UCSD-AML1 (cell line): ENCODE results near the gene SH3BP5L.
"Not testable (repeated sequence)": the region's sequence is repeated elsewhere in the genome, so short reads cannot be mapped to it uniquely, and the experiment has no call there.

ENCODE experiments used
- DNase-seq: peaks from one replicate; lab custom pipeline; 2025; ENCODE audit not compliant: unreplicated experiment; lab: John Stamatoyannopoulos, UW

The SH3BP5L gene

GRCh38 chr1:248810727-248811513 lies 14.8 kb downstream of the SH3BP5L start:
- no peak for DNase-seq

- DNase-seq = no peak
Observed at GRCh38 chr1:248810000-248810726, 15.6 kb downstream of the SH3BP5L start.

DNA sequence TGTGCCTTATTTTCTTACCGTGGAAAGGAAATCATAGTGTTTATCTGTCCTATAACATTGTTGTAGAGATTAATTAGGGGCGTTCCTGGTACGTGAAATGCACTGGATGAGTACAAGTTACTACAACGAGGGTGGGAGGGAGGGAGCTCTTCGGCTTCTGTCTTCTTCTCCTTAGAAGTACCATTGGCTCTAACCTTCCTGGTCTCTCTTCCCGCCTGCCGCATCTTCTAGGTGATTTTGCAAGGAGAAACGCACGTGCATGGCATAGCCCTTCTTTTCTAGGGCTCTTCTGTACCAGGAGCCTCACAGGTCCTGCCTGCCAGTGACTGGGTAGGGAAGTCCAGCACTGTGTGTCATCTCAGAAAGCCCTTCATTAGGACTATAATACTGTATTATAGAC lies 16.8 kb downstream of the SH3BP5L start:
- no peak for DNase-seq

DNA sequence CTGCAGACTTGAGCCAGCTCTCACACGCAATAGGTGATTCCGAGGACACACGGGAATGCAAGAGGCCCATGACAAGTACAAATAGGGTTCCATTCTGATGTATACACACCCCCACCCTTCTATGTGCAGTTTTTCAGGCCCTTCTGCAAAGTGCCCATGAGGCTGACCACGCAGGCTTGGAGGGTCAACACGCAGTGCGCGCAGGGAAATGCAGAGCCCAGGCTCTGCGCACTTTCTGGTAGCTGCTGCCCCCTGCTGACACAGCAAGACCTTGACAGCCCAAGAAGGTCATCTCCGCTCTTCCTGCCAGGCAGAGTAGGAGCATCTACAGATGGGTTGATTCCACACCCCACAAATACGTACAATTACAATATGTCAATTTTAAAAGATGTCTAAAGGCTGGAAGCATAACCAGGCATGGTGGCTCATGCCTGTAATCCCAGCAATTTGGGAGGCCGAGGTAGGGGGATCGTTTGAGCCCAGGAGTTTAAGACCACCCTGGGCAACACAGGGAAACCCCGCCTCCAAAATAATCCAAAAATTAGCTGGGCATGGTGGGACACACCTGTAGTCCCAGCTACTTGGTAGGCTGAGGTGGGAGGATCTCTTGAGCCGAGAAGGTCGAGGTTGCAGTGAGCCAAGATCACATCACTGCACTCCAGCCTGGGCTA lies 18.5 kb downstream of the SH3BP5L start:
- no peak for DNase-seq

DNA sequence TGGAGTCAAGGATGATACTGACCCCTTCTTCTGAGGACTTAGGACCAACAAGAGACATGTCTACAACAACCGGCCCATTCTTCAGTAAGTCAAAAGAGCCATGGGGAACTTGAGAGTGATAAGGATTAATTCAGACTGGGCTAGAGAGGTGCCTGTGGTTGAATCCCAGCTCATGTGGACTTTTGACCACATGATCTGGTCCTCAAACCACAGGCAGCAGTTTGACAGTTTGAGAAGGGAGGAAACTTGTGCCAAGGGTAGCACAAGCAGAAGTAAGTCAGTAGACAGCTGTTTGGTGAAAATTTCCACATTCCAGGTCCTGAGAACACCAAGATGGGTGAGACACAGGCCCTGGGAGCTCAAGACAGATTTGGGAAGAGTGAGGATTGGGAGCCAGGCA lies 19.8 kb downstream of the SH3BP5L start:
- no peak for DNase-seq

DNA sequence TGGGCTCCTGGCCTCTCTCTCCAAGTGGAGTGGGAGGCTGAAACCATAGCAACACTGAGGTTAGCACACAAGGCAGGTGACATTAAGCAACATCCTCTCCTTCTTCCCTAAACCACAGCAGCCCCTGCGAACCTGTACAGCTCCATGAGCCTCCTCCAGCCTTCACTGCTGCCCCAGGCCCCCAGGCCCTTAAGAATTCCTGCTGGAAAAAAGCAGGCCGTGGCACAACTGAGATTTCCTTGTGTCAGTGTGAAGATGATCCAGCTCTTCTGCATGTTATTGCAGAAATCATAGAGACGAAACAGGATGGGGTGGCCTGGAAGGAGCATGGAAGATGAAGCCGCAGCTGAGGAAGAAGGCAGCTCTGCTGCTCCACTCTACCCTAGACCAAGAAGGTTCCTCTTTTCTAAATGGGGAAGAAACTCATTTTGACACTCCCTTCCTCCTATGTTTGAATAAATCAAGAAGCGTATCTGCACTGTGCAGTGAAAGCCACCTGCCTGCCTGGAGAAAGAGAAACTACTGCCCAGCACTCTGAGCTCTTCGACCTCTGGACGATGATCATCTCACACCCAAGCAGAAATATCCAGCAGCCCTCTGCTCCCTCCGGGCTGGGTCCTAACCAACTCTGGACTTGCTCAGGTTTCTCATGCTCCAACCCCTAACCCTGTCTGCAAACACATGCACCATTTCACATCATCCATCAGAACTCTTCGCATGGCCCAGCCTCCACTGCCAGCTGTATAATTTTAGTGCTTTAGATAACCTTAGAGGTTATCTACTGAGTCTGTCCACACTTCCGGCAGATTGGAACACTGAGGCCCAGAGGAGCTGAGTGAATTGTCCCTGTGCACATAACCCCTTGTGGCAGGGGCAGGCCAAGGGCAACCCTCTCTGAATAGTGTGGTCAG lies 20.7 kb downstream of the SH3BP5L start:
- no peak for DNase-seq

- not testable (repeated sequence) for DNase-seq
Observed at GRCh38 chr1:248803501-248803900, 22.2 kb downstream of the SH3BP5L start.

GRCh38 chr1:248802454-248802853 lies 23.3 kb downstream of the SH3BP5L start:
- DNase-seq = no peak

GRCh38 chr1:248800459-248800858 lies 25.3 kb downstream of the SH3BP5L start:
- no peak for DNase-seq

GRCh38 chr1:248798791-248799190 lies 26.9 kb downstream of the SH3BP5L start:
- DNase-seq = no peak

DNA sequence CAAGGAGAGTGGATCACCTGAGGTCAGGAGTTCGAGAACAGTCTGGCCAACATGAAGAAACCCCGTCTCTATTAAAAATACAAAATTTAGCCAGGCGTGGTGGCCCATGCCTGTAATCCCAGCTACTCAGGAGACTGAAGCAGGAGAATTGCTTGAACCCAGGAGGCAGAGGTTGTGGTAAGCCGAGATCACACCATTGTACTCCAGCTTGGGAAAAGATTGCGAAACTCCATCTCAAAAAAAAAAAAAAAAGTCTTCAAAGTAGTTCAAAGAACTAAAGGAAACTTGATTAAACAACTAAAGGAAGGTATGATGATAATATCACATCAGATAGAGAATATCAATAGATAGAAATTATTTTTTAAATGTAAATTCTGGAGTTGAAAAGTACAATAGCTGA lies 31.1 kb downstream of the SH3BP5L start:
- not testable (repeated sequence) for DNase-seq

DNA sequence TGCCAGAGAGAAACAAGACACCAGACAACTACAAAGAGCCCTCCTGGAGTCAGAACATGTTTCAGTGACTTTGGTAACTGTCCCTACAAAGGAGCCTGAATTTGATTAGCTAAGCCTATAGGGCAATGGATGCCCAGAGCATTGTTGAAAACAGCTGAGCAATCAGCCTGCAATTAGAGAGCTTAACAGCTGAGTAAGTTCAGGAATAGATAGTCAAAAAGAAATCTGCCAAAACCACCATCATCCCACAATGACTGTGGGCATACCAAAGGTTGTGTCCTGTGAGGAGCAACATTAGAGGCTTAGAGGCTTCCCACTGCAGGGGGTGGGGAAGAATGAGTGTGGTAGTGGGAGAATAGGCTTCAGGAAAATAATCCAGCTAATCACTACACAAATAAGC lies 32.1 kb downstream of the SH3BP5L start:
- DNase-seq = no peak

DNA sequence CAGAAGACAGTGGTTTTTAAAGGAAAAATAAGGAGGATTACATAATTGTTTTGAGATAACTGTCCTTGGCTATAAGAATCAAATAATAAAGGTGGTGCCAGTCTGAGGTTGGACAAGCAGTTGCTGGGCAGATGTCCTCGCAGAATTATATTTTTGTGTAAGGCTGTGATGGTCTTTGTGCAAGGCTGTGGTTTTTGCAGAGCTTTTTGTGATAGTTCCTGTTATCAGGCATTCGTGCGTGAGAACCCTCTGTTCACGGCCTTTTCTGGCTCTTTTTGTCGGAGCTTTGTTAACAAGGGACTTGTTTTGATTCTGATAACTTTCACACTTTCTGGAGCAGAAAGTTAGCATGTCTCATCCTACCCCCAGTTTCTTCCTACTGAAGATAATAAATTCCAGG lies 33.4 kb downstream of the SH3BP5L start:
- DNase-seq = no peak

GRCh38 chr1:248791010-248791409 lies 34.7 kb downstream of the SH3BP5L start:
- DNase-seq = no peak

- no peak for DNase-seq
Observed at GRCh38 chr1:248790456-248790855, 35.3 kb downstream of the SH3BP5L start.

DNA sequence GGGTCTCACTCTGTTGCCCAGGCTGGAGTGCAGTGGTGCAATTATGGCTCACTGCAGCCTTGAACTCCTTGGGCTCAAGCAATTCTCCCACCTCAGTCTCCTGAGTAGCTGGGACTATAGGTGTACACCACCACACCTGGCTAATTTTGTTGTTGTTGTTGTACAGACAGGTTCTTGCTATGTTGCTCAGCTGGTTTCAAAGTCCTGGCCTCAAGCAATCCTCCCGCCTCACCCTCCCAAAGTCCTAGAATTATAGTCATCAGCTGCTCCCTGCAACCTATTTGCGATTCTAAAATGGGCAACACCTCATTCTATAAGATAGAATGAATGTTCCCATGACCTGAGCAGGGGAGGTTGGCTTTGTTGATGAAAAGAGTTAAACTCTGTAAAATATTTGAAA lies 36.4 kb downstream of the SH3BP5L start:
- not testable (repeated sequence) for DNase-seq

GRCh38 chr1:248788327-248788726 lies 37.4 kb downstream of the SH3BP5L start:
- DNase-seq = no peak

DNA sequence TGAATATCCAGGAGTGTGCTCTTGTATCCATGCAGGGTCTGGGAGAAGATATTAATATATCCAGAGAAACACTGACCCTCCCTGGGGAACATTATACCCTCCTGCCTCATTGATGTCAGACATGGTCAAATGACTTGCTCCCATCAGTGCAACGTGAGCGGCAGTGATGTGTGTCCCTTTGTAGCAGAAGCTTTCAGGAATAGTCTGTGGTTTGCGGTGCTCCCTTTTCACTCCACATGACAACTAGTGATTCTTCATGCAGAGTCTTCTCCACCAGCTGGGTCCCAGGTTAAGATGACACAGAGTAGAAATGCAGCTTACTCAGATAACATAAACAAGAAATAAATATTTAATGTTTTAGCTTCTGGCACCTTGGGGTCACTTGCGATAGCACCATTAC lies 38.3 kb downstream of the SH3BP5L start:
- no peak for DNase-seq

GRCh38 chr1:248786156-248786555 lies 39.6 kb downstream of the SH3BP5L start:
- DNase-seq = no peak

DNA sequence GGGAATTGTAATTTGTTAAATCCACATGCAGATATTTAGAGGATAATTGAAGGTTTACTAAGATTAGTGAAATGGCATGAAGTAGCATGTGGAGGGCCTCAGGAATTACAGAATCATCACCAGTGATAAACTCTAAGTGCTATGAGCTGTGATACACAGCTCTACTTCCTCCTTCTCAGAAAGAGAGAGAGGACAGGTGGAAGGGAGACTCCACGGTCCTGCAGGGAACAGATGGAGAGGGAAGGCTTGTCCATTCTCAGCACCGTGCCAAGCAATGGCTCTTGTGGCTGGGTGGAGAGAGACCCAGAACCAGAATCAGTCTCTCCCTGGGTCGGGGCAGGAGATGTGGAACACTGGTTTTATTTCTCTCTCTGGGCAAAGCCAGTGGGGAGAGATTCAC lies 42.3 kb downstream of the SH3BP5L start:
- DNase-seq = no peak
